HG02840 (cell line): Measurements from ENCODE around the gene BTG2.
A peak's percentile ranks its signal among the peaks of the same experiment; 100 is the strongest.
"Not testable (repeated sequence)": the region's sequence is repeated elsewhere in the genome, so short reads cannot be mapped to it uniquely, and the experiment has no call there.

Source experiments
- ATAC-seq: cut with Tn5 transposase; IDR thresholded peaks from one replicate; pipeline ENCODE4 v1.9.1; 2021; ENCODE audit warnings: mild to moderate bottlenecking, moderate library complexity, moderate number of reproducible peaks; ENCODE audit not compliant: unreplicated experiment, low FRiP score

BTG2 gene

GRCh38 chr1:203304919-203305808 lies at the start of gene BTG2:
Gene BTG2 (plus strand): TSS chr1:203305519. CDS start chr1:203305607, 88 bp downstream.
- peak; percentile 72 for ATAC-seq

GRCh38 chr1:203256636-203257035 lies 48.7 kb upstream of the BTG2 start:
- not testable (repeated sequence) for ATAC-seq

- no peak for ATAC-seq
These were observed 41.8 kb upstream of the BTG2 start for GRCh38 chr1:203263496-203263895.

GRCh38 chr1:203264052-203264501 lies 41.2 kb upstream of the BTG2 start:
- ATAC-seq: no peak

GRCh38 chr1:203265541-203265940 lies 39.8 kb upstream of the BTG2 start:
- no peak for ATAC-seq

GRCh38 chr1:203266140-203266539 lies 39.2 kb upstream of the BTG2 start:
- not testable (repeated sequence) for ATAC-seq

GRCh38 chr1:203267347-203267846 lies 37.9 kb upstream of the BTG2 start:
- ATAC-seq: no peak

GRCh38 chr1:203267912-203268311 lies 37.4 kb upstream of the BTG2 start:
- no peak for ATAC-seq

GRCh38 chr1:203268901-203269653 lies 36.2 kb upstream of the BTG2 start:
- no peak for ATAC-seq

- no peak for ATAC-seq
These were observed 35.7 kb upstream of the BTG2 start for GRCh38 chr1:203269654-203270020.

- no peak for ATAC-seq
These were observed 34.9 kb upstream of the BTG2 start for GRCh38 chr1:203270448-203270847.

- no peak for ATAC-seq
These were observed 34.1 kb upstream of the BTG2 start for GRCh38 chr1:203271018-203271743.

GRCh38 chr1:203271962-203272632 lies 33.2 kb upstream of the BTG2 start:
- ATAC-seq: no peak

- ATAC-seq: no peak
These were observed 32.6 kb upstream of the BTG2 start for GRCh38 chr1:203272633-203273205.

GRCh38 chr1:203273206-203273868 lies 32.0 kb upstream of the BTG2 start:
- ATAC-seq: peak; percentile 50

GRCh38 chr1:203273869-203274602 lies 31.3 kb upstream of the BTG2 start:
- no peak for ATAC-seq

GRCh38 chr1:203274603-203275381 lies 30.5 kb upstream of the BTG2 start:
- no peak for ATAC-seq
